Calu3 (cell line): ENCODE data around the gene SIPA1L3. TPM values are rescaled to one million over a fixed set of nuclear protein-coding genes. Genes with fewer than 3 reads are reported as not detected.

ENCODE experiments used
- BruUV-seq: library from RNA; stranded (reverse); fragments of 400-500 nt; replicated peaks from 2 replicates; lab custom pipeline; 2021; lab: Mats Ljungman, UMichigan
- CTCF ChIA-PET: fragments of 300-600 bp; sonication (Branson Sonifier 250); formaldehyde crosslinking; loops from one replicate; lab custom pipeline; 2022; ENCODE audit warnings: antibody characterized with exemption; lab: Charles Lee
- DNase-seq: peaks from one replicate; pipeline ENCODE4 v3.0.0; 2022
- H3K27ac Mint-ChIP-seq: one replicate; pipeline ENCODE4 v1.8.0; 2022; ENCODE audit warnings: mixed read lengths; ENCODE audit not compliant: unreplicated experiment
- H3K27me3 Mint-ChIP-seq: one replicate; pipeline ENCODE4 v1.8.0; 2022; ENCODE audit warnings: mixed read lengths; ENCODE audit not compliant: unreplicated experiment
- H3K36me3 Mint-ChIP-seq: one replicate; pipeline ENCODE4 v1.8.0; 2022; ENCODE audit warnings: mild to moderate bottlenecking, moderate library complexity, mixed read lengths; ENCODE audit not compliant: insufficient read depth, unreplicated experiment
- H3K4me1 Mint-ChIP-seq: one replicate; pipeline ENCODE4 v1.8.0; 2022; ENCODE audit warnings: mild to moderate bottlenecking, low read depth, mixed read lengths; ENCODE audit not compliant: unreplicated experiment
- H3K4me3 Mint-ChIP-seq: one replicate; pipeline ENCODE4 v1.8.0; 2022; ENCODE audit warnings: mild to moderate bottlenecking, low read depth, moderate library complexity, mixed read lengths; ENCODE audit not compliant: unreplicated experiment
- H3K9me3 Mint-ChIP-seq: one replicate; pipeline ENCODE4 v1.8.0; 2022; ENCODE audit warnings: low read depth, mixed read lengths; ENCODE audit not compliant: unreplicated experiment
- intact Hi-C: fragments of 100-400 bp; cut with micrococcal nuclease; formaldehyde crosslinking; loops from one replicate; pipeline ENCODE4 v1.10.0; 2022; ENCODE audit not compliant: unreplicated experiment
- total RNA-seq: library from RNA; stranded (reverse); gene quantifications from 2 replicates; pipeline ENCODE4 v1.2.3, GENCODE V29; 2022
- TF ChIP-seq, protein P1 (sequence below): fragments of 200-600 bp; IDR thresholded peaks from one replicate; pipeline ENCODE4 v1.8.0; 2022; ENCODE audit warnings: antibody characterized with exemption; ENCODE audit not compliant: unreplicated experiment

Gene SIPA1L3
- total RNA-seq, 1 experiment from 2014 or later: 127 TPM

- Mint-ChIP-seq H3K4me3 (no peak overlapping the region), H3K27ac (no peak overlapping the region), H3K4me1 (peaks cover 28% of the 10 kb centered on the region), H3K36me3 (peaks cover 4% of the 10 kb centered on the region), H3K9me3 (no peaks in the 10 kb centered on the region), H3K27me3 (peaks cover under 1% of the 10 kb centered on the region)
- DNase-seq: no peak
- BruUV-seq: no TSS peak
- intact Hi-C loops: no loop called here
- TF ChIP-seq, protein P1, sequence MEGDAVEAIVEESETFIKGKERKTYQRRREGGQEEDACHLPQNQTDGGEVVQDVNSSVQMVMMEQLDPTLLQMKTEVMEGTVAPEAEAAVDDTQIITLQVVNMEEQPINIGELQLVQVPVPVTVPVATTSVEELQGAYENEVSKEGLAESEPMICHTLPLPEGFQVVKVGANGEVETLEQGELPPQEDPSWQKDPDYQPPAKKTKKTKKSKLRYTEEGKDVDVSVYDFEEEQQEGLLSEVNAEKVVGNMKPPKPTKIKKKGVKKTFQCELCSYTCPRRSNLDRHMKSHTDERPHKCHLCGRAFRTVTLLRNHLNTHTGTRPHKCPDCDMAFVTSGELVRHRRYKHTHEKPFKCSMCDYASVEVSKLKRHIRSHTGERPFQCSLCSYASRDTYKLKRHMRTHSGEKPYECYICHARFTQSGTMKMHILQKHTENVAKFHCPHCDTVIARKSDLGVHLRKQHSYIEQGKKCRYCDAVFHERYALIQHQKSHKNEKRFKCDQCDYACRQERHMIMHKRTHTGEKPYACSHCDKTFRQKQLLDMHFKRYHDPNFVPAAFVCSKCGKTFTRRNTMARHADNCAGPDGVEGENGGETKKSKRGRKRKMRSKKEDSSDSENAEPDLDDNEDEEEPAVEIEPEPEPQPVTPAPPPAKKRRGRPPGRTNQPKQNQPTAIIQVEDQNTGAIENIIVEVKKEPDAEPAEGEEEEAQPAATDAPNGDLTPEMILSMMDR: no peak
- CTCF ChIA-PET: interaction anchor here (0.9 kb wide), 1 partner anchor 17 kb away, joined by 3 read pairs; no protein-coding TSS in a partner anchor
These were observed 344.0 kb downstream of the SIPA1L3 start for GRCh38 chr19:38250821-38251563.

DNA sequence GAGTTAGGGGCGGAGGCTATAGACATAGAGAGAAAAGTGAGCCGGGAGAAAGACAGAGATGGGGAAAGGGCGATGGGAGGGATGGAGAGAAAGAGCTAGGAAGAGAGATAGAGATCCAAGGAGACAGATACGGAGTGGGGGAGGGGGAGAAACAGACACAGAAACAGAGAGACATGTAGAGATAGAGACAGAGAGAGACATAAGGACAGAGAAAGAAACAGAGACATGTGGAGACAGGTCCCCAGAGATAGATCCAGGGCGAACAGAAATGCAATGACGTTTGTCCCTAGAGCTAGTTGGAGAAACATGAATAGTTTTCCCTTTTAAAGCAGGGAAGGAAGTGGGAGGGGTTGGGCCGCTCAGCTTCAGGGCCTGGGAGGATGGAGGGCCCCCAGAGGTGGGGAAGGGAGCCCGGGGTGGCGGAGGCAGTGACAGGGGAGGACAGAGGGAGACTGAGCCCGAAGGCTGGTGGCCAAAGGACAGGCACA lies 344.6 kb downstream of the SIPA1L3 start:
- DNase-seq: no peak
- peaks cover 7% of the 10 kb centered on the region for H3K27me3 Mint-ChIP-seq
- CTCF ChIA-PET: interaction anchor here (0.9 to 1.0 kb wide), 2 partner anchors 14 to 16 kb away, joined by 3 to 7 read pairs; no protein-coding TSS in a partner anchor
- H3K4me1 Mint-ChIP-seq: peaks cover 29% of the 10 kb centered on the region
- H3K4me3 Mint-ChIP-seq: no peak overlapping the region
- BruUV-seq: no TSS peak
- TF ChIP-seq, protein P1: no peak
- H3K9me3 Mint-ChIP-seq: no peaks in the 10 kb centered on the region
- H3K36me3 Mint-ChIP-seq: peaks cover 7% of the 10 kb centered on the region
- H3K27ac Mint-ChIP-seq: no peak overlapping the region
- intact Hi-C loops: no loop called here

DNA sequence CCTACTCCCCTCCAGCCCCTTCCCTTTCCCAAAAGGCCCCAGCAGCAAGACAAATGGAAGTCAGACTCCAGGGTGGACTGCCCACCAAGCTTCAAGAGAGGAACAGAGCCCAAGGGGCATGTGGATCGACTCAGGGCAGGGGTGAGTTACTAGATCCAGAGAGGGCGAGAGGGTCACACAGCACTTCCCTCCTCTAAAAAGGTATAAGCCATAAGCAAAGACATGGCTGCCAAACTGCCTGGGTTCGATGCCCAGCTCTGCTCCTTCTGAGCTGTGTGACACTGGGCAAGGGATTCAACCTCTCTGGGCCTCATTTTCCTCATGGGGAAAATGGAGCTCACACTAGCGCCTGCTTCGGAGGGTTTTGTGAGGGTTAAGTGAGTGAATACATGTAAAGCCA lies 345.4 kb downstream of the SIPA1L3 start:
- no peak for DNase-seq
- Mint-ChIP-seq H3K9me3 (no peaks in the 10 kb centered on the region), H3K4me1 (peaks cover 29% of the 10 kb centered on the region), H3K36me3 (peaks cover 9% of the 10 kb centered on the region), H3K27me3 (peaks cover 13% of the 10 kb centered on the region), H3K27ac (no peak overlapping the region), H3K4me3 (no peak overlapping the region)
- CTCF ChIA-PET: interaction anchor here (1.0 kb wide), 1 partner anchor 14 kb away, joined by 7 read pairs; no protein-coding TSS in a partner anchor
- intact Hi-C loops: no loop called here
- BruUV-seq: no TSS peak
- TF ChIP-seq, protein P1: no peak

- intact Hi-C loops: no loop called here
- Mint-ChIP-seq H3K9me3 (no peaks in the 10 kb centered on the region), H3K4me3 (no peak overlapping the region), H3K27ac (no peak overlapping the region), H3K4me1 (peaks cover 29% of the 10 kb centered on the region), H3K36me3 (peaks cover 9% of the 10 kb centered on the region), H3K27me3 (peaks cover 13% of the 10 kb centered on the region)
- TF ChIP-seq, protein P1: no peak
- CTCF ChIA-PET: no interaction called here
- BruUV-seq: no TSS peak
- DNase-seq: no peak
These were observed 346.1 kb downstream of the SIPA1L3 start for GRCh38 chr19:38252941-38253691.
